Left cardiac atrium (tissue), 4 donors: ENCODE results near the gene PKNOX2. TPM values are rescaled to one million over a fixed set of nuclear protein-coding genes. Genes with fewer than 3 reads are reported as not detected.

ENCODE experiments used
- ATAC-seq, 2 donors: fragments of 200-7000 bp; cut with Tn5 transposase; one replicate each; pipeline ENCODE4 v1.9.1; 2020; ENCODE audit warnings: mild to moderate bottlenecking in 2 of 2, moderate library complexity in 2 of 2
- DNase-seq: peaks from one replicate; pipeline ENCODE4 v3.0.0-alpha.2; 2020
- intact Hi-C, 2 donors: fragments of 100-400 bp; cut with DNase I; formaldehyde crosslinking; loops; one replicate each; pipeline versions ENCODE4 v1.14.1 to v1.15.1; 2022 to 2023
- long read RNA-seq: library from polyadenylated mRNA; unstranded; transcript quantifications from one replicate; pipeline ENCODE4 v2.0.0, GENCODE V29; 2021
- total RNA-seq, 2 donors: library from RNA; stranded (reverse); fragmentation: NEBNext Ultra II Directional; extraction: Animal tissue kit (Norgen Biotek cat#: 25700); gene quantifications; one replicate each; pipeline ENCODE4 v1.2.1, GENCODE V29; 2021
- donor health status: DM: no; HTN: yes; CAD: no.
- donor health status: DM: no; HTN: yes; CAD: no; lungs with severe emphysema.
- donor health status: DM: yes; HTN: yes; CAD: no.
- donor health status: Dilated cardiomyopathy.

PKNOX2 gene
- total RNA-seq = 10 to 100 TPM; 13.8 to 14.4 TPM
- long read RNA-seq, partial matches to known transcripts = 4 of 6 reads
- long read RNA-seq, other reads (novel, unspliced or antisense) = 2 of 6 reads

GRCh38 chr11:125164422-125165110 is at the start of gene PKNOX2:
PKNOX2 (plus strand) TSS chr11:125164751; CDS start chr11:125351306, 186,555 bp downstream.
- ATAC-seq = peak; percentile 78
- DNase-seq = peak; percentile 86
- intact Hi-C loops = loop anchor here (2.0 to 10.0 kb wide), 2 partner anchors 184 to 240 kb away; no protein-coding TSS in a partner anchor

- DNase-seq (no peak), ATAC-seq (no peak)
- intact Hi-C loops = no loop called here
Measured at GRCh38 chr11:125117429-125117828, 47.1 kb upstream of the PKNOX2 start.

DNA sequence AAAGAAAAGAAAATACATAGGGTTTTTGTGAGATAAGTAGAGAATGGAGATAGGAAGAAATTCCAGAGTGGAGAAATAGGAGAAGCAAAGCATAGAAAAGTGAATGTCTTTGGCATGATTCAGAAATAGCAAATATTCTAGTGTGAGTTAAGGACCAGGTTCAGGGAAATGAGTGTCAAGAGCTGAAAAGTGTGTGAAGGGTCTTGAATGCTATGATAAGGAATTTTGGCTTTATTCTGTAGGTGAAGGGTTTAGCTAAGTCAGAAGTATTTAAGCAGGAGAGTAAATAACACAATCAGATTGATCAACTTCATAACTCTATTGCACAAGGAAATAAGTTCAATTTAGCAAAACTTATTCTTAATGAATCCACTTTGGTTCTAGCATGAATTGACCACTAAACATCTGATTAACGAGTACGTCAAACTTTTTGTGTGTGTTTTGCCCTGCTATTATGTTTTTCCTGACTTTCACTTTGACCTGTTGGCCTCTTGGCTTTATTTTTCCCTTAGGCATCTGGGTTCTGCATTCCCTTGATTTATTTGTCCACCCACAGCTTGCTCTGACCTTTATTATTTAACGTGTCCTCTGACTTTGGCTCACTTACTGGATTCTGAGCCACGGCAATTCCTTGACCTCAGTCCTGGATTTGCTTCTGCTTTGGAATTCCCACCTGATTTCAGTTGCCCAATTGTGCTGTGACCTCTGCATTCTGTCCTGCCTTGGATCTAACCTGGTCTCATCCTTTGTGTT is 41.2 kb upstream of the PKNOX2 start:
- peak in 1 of 2 donors; percentile 70 for ATAC-seq
- DNase-seq = no peak
- intact Hi-C loops = no loop called here

DNA sequence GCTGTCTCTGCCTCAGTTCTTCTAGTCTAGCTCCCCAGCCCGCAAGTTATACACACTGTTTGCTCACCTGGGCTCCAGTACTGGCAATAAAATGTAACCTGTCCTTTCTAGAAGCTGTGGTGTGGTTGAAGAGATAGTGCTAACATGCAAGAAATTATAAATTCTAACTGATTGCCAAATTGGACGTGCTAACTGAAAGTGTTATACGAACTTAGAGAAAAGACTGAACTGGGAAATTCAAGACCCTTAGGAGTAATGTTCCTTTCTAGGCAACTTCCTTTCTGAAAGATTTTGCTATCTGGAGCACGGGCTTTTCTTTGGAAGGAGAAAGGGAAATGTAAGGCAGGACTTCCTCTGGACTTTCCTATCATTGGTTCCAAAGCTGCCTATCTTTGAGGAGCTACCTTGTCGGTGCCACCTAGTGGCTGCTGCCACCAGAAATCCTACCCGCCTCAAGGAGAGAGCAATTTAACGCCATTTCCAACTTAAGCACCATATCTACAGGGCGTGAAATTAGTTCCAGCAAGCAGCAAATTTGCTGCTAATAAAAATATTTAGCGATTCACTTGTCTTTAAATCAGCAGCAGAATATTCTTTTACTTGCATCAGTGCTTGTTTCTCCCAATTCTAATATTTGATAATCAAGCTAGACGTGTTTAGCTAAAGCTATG is 40.5 kb upstream of the PKNOX2 start:
- peak; percentile 70 for DNase-seq
- ATAC-seq = peak; percentile 86 to 90
- intact Hi-C loops = no loop called here

DNA sequence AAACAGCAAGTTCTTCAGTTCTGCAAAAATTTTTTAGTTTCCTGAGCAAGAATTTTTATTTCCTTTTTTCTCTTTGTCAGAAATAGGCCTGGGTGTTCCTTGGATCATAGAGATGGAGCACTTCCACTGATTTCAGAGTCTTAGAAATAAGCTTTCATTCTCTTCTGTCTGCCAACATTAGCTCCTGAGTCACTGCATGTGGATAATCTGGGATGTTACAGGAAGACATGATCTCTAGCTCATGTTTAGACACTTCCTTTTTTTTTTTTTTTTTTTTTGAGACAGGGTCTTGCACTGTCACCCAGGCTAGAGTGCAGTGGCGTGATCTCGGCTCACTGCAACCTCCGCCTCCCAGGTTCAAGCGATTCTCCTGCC is 39.9 kb upstream of the PKNOX2 start:
- ATAC-seq (peak in 1 of 2 donors; percentile 34), DNase-seq (no peak)
- intact Hi-C loops = no loop called here

DNA sequence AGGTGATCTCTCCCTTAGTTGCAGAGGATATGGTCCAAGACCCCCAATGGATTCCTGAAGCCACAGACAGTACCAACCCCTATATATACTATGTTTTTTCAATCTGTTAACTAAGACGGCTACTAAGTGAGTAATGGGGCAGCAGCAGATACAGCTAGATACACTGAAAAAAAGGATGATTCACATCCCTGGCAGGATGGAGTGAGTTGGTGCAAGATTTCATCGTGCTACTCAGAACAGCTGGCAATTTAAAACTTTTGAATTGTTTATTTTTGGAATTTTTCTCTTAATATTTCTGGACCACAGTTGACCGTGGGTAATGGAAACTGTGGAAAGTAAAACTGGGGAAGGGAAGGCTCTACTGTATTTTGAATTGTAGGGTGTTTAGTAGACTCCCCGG is 36.1 kb upstream of the PKNOX2 start:
- intact Hi-C loops = no loop called here
- no peak for ATAC-seq
- DNase-seq = no peak

GRCh38 chr11:125129316-125129993 is 35.1 kb upstream of the PKNOX2 start:
- ATAC-seq = no peak
- no peak for DNase-seq
- intact Hi-C loops = no loop called here

DNA sequence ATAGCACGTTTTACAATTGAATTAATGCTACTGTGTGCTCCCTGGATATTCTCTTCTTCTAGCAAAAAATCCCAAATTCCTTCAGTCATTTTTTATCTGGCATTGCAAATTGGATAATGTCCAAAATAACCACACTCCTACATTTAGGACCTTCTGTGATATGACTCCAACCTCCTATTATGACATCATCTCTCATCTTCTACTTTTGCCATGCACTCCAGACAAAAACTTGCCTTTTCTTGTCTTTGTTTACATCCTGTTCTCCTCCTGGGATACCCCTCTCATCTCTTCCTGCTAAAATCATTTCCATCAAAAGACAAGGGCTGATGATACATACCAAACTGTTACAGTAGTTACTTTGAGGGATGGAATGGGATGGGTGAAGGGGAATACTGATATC is 32.5 kb upstream of the PKNOX2 start:
- DNase-seq (no peak), ATAC-seq (no peak)
- intact Hi-C loops = no loop called here

GRCh38 chr11:125132596-125132995 is 32.0 kb upstream of the PKNOX2 start:
- DNase-seq = no peak
- intact Hi-C loops = no loop called here
- ATAC-seq = no peak

- DNase-seq = no peak
- intact Hi-C loops = loop anchor here in 1 of 2 donors (5.0 kb wide), 1 partner anchor 164 kb away; no protein-coding TSS in a partner anchor
- ATAC-seq = no peak
Measured at GRCh38 chr11:125136001-125136400, 28.6 kb upstream of the PKNOX2 start.

- ATAC-seq (no peak), DNase-seq (no peak)
- intact Hi-C loops = loop anchor here in 1 of 2 donors (5.0 kb wide), 1 partner anchor 167 kb away; no protein-coding TSS in a partner anchor
Measured at GRCh38 chr11:125138966-125139365, 25.6 kb upstream of the PKNOX2 start.

DNA sequence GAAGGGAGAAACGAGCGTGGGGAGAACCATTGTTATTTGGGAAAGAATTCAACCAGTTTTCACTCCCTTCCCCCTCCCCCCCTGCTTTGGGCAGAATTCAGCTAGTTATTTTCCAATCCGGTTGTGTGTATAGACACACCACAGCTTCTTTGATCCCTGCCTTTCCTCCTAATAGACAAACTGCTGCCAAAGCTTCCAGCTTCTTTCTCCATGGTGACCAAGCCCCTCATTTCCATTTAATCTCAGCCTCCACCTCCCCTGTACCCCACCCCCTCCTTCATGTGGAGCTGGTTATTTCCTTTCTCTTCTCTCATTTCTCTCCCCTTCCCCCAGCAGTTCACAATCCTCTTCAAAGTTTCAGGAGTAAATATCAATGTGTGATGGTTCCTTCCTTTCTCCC is 24.8 kb upstream of the PKNOX2 start:
- ATAC-seq = no peak

GRCh38 chr11:125140233-125140632 is 24.3 kb upstream of the PKNOX2 start:
- no peak for DNase-seq
- intact Hi-C loops = no loop called here
- ATAC-seq = no peak

More for the DNA sequence above, 24.8 kb upstream of the PKNOX2 start:
- intact Hi-C loops = loop anchor here in 1 of 2 donors (5.0 kb wide), 1 partner anchor 167 kb away; no protein-coding TSS in a partner anchor
- no peak for DNase-seq

DNA sequence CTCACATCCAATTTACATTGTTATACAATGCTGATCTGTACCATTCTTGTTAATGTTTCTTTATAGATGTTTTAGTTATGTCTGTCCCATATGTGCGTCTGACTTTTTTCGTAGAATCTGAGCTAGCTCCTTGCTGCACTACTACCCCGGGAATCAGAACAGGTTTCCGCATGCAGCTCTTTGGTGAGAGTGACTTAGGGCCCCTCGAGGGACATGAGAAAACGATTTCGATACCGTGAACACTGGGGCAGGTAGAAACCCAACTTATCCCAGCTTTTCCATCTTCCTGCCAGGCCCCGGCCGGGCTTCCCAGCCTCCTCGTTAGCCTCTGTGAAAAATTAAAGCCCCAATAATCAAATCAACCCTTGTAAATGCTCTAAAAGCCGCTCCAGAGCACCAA is 23.4 kb upstream of the PKNOX2 start:
- ATAC-seq (no peak), DNase-seq (no peak)
- intact Hi-C loops = no loop called here

DNA sequence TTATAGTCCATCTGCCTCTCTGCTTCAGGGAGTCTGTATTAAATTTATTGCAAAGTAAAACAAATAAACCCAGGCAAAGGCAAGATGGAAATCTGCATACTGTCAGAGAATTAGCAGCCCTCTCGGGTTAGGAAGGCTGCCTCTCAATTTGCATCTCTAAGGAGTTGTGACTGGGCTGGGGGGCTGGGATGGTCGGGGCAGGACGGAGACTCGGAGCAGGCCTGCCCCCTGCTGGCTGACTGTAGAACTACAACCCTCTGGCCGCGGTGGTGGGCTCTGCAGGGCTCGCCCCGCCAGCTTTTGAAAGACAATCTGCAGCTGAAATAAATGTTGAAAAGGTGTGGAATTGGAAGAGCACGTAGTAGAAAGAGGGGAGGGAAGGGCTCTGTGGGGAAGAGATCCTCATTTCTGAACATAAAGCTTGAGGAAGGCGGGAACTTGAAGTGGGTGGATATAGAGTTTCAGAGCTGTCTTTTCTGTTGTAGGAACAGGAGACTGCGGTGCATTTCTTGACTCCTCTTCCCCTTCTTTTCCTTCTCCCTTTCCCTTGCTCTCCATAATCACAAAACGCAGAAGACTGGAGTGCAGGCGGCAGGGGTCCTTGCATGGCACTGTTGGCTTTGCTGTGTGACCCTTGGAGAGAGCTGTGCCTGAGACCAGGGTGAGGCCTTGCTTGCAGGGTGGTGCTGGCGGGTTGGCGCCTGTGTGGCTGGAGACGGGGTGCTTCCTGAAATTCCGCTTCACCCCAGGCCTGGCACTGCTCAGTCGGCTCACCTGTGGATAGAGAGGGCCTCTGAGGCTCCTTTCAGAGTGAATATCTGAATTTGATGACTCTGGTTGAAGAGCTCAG is 22.6 kb upstream of the PKNOX2 start:
- ATAC-seq (peak; percentile 80 to 83), DNase-seq (peak; percentile 43)
- intact Hi-C loops = no loop called here

GRCh38 chr11:125146232-125146631 is 18.3 kb upstream of the PKNOX2 start:
- intact Hi-C loops = no loop called here
- ATAC-seq (no peak), DNase-seq (no peak)

GRCh38 chr11:125147280-125147679 is 17.3 kb upstream of the PKNOX2 start:
- intact Hi-C loops = no loop called here

GRCh38 chr11:125148011-125148410 is 16.5 kb upstream of the PKNOX2 start:
- ATAC-seq = no peak
- no peak for DNase-seq
- intact Hi-C loops = no loop called here

More at GRCh38 chr11:125147280-125147679, 17.3 kb upstream of the PKNOX2 start:
- ATAC-seq (no peak), DNase-seq (no peak)
